Mucosa of stomach (tissue), 1 donor: ENCODE results near the gene THOC6.

Experiments used
- H3K27me3 ChIP-seq: one replicate; pipeline ENCODE4 v1.7.0; 2013; ENCODE audit warnings: mild to moderate bottlenecking, low read length; ENCODE audit not compliant: control insufficient read depth, insufficient read depth
- H3K36me3 ChIP-seq: one replicate; pipeline ENCODE4 v1.7.0; 2013; ENCODE audit warnings: low read length; ENCODE audit not compliant: control insufficient read depth, insufficient read depth
- H3K4me1 ChIP-seq: one replicate; pipeline ENCODE4 v1.7.0; 2013; ENCODE audit warnings: mild to moderate bottlenecking, low read length; ENCODE audit not compliant: control insufficient read depth, insufficient read depth
- H3K4me3 ChIP-seq: one replicate; pipeline ENCODE4 v1.7.0; 2013; ENCODE audit warnings: low read length
- H3K9ac ChIP-seq: one replicate; pipeline ENCODE4 v1.7.0; 2013; ENCODE audit warnings: mild to moderate bottlenecking, low read length, moderate library complexity
- H3K9me3 ChIP-seq: one replicate; pipeline ENCODE4 v1.7.0; 2013; ENCODE audit warnings: mild to moderate bottlenecking, low read length, moderate library complexity; ENCODE audit not compliant: control insufficient read depth
- donor health status: Pancreatic carcinoma.

The THOC6 gene

GRCh38 chr16:2982402-2982801 lies 41.4 kb upstream of the THOC6 start:
- no peak overlapping the region for H3K4me3 ChIP-seq
- H3K9ac ChIP-seq: no peak overlapping the region
- peaks cover 12% of the 10 kb centered on the region for H3K27me3 ChIP-seq
- H3K4me1 ChIP-seq: peaks cover 32% of the 10 kb centered on the region
- H3K9me3 ChIP-seq: no peaks in the 10 kb centered on the region
- no peaks in the 10 kb centered on the region for H3K36me3 ChIP-seq

- Histone ChIP-seq H3K4me3 (no peak overlapping the region), H3K36me3 (no peaks in the 10 kb centered on the region), H3K4me1 (peaks cover 23% of the 10 kb centered on the region), H3K27me3 (peaks cover 22% of the 10 kb centered on the region), H3K9ac (no peak overlapping the region), H3K9me3 (no peaks in the 10 kb centered on the region)
Measured at GRCh38 chr16:2983706-2984136, 40.1 kb upstream of the THOC6 start.

DNA sequence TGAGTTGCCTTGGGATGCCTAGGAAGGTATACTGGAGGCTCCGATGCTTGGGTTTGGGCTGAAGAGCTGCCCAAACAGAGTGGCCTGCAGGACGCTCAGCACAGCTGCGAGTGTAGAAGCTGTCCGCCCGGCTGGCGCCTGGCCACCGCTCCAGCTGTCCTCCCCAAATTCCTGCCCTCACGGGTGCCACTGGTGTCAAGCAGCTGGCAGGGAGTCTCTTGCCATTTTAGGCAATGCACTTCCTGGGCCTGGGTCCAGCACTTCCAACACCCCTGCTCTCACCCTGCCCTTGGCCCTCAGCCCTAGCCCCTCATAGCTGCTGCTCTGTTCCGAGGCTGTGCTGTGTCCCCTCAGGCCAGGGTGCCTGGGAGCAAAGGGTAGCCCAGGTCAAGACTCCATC lies 38.4 kb upstream of the THOC6 start:
- H3K4me3 ChIP-seq: no peak overlapping the region
- no peak overlapping the region for H3K9ac ChIP-seq
- H3K36me3 ChIP-seq: no peaks in the 10 kb centered on the region
- H3K9me3 ChIP-seq: no peaks in the 10 kb centered on the region
- peaks cover 22% of the 10 kb centered on the region for H3K27me3 ChIP-seq
- peaks cover 19% of the 10 kb centered on the region for H3K4me1 ChIP-seq

DNA sequence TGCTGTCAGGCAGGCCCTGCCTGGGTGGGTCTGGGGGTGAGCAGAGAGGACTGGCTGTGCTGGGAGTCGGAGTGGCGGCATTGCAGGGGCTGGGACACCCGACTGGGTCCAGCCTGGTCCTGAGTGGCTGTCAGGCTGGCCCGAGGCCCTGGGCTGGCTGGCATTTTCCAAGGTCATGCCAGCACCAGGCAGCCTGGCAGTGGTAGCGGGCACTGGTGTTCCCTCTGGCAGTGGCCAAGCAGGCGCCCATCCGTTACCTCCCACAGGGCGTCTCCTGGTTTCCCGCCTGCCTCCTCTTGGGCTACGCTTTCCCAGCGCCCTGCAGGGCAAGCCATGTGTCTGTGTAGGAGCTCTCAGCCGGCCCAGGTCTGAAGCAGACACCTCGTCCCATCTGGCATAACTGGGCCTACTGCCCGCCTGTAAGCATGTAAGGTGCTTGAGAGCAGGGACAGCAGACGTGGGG lies 37.9 kb upstream of the THOC6 start:
- Histone ChIP-seq H3K4me3 (no peak overlapping the region), H3K9ac (no peak overlapping the region), H3K9me3 (no peaks in the 10 kb centered on the region), H3K4me1 (peaks cover 21% of the 10 kb centered on the region), H3K36me3 (no peaks in the 10 kb centered on the region), H3K27me3 (peaks cover 22% of the 10 kb centered on the region)

GRCh38 chr16:2986623-2987188 lies 37.1 kb upstream of the THOC6 start:
- Histone ChIP-seq H3K9me3 (no peaks in the 10 kb centered on the region), H3K27me3 (peaks cover 22% of the 10 kb centered on the region), H3K4me3 (no peak overlapping the region), H3K4me1 (peaks cover 21% of the 10 kb centered on the region), H3K36me3 (no peaks in the 10 kb centered on the region), H3K9ac (no peak overlapping the region)

DNA sequence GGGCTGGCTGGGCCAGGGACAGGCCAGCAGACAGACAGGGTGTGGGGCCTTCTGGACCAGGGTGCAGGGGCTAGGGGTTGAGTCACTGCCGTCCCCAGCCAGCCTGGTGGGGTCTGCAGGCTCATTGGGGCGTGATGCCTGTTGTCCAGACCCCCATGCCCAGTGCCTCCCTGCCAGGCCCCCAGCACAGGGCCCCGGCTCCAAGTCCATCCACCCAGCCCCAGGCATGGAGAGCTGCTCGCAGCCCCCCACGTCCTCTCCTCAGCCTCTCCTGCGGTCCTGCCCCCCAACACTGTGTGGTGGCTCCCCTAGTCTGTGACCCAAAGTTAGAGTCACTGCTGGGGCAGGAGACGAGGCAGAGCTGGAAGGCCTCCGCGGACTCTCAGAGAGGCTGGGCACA lies 36.5 kb upstream of the THOC6 start:
- Histone ChIP-seq H3K9me3 (no peaks in the 10 kb centered on the region), H3K4me3 (no peak overlapping the region), H3K9ac (no peak overlapping the region), H3K4me1 (peaks cover 24% of the 10 kb centered on the region), H3K27me3 (peaks cover 22% of the 10 kb centered on the region), H3K36me3 (no peaks in the 10 kb centered on the region)

GRCh38 chr16:2987833-2988232 lies 36.0 kb upstream of the THOC6 start:
- no peaks in the 10 kb centered on the region for H3K9me3 ChIP-seq
- no peak overlapping the region for H3K9ac ChIP-seq
- no peak overlapping the region for H3K4me3 ChIP-seq
- H3K36me3 ChIP-seq: no peaks in the 10 kb centered on the region
- peaks cover 26% of the 10 kb centered on the region for H3K4me1 ChIP-seq
- H3K27me3 ChIP-seq: peaks cover 22% of the 10 kb centered on the region

GRCh38 chr16:2988590-2989099 lies 35.2 kb upstream of the THOC6 start:
- no peaks in the 10 kb centered on the region for H3K9me3 ChIP-seq
- no peak overlapping the region for H3K4me3 ChIP-seq
- no peaks in the 10 kb centered on the region for H3K36me3 ChIP-seq
- peaks cover 26% of the 10 kb centered on the region for H3K4me1 ChIP-seq
- peaks cover 22% of the 10 kb centered on the region for H3K27me3 ChIP-seq
- no peak overlapping the region for H3K9ac ChIP-seq

GRCh38 chr16:2990891-2991290 lies 32.9 kb upstream of the THOC6 start:
- no peak overlapping the region for H3K9ac ChIP-seq
- H3K4me3 ChIP-seq: no peak overlapping the region
- H3K4me1 ChIP-seq: peaks cover 21% of the 10 kb centered on the region
- no peaks in the 10 kb centered on the region for H3K9me3 ChIP-seq
- H3K36me3 ChIP-seq: no peaks in the 10 kb centered on the region
- peaks cover 19% of the 10 kb centered on the region for H3K27me3 ChIP-seq

DNA sequence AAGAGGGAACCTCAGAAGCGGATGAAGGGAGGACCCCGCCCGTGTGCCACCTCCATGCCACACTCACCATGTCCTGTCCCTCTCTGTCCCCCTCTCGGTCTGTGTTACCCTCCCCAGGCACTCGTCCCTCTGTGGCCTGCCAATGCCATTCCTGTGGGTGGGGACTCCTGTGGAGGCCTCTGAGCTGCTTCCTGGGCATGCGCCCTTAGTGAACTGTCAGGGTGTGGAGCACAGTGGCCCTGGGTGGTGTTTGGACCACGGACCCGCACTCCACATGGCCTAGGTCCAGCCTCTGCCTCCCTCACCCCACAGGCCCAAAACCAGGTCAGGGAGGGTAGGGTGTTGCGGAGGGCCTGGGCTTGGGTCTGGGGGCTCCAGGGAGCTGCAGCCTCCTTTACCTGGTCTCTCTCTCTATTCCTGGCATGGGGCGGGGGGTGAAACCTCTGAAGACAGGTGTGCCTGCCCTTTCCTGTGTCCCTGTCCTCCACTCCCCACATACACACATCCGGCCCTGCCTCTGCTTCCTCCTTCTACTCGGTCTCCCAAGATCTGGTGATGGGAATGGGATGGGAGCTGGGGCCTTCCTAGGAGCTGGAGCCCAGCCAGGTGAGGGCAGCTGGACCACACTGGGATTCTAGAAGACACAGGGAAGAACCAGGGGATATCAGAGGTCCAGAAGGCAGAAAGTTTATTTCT lies 32.1 kb upstream of the THOC6 start:
- Histone ChIP-seq H3K36me3 (no peaks in the 10 kb centered on the region), H3K4me3 (no peak overlapping the region), H3K4me1 (peaks cover 21% of the 10 kb centered on the region), H3K9ac (no peak overlapping the region), H3K27me3 (peaks cover 13% of the 10 kb centered on the region), H3K9me3 (no peaks in the 10 kb centered on the region)

DNA sequence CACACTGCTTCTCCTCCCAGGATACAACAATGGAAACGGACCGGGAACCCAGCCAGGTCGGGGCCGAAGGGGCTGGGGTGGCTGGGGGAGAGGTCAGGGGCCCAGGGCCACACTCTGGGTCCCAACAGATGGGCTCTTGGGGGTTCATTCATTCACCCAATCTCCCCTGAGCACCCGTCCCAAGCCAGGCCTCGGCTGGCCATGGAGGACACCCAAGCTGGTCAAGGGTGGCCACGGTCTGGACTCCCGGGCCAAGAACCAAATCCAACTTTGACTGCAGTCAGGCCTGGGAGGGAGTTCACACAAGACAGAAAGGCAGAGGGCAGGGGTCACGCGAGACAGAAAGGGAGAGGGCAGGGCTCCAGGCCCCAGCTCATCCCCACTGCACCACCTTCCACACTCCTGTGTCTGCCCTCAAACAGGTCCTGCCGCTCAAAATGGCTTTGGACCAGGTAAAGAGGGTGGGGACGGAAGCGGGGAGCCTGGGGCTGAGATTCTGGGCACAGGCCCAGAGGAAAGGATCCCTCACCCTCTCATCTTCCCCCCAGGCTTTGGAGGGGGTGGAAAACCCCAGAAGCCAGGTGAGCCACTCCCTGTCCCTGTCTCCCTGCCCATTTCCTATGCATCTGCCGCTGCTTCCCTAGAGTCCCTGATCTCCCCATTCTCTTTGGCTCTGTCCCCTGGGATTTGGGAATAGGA lies 31.3 kb upstream of the THOC6 start:
- H3K9me3 ChIP-seq: no peaks in the 10 kb centered on the region
- H3K4me1 ChIP-seq: peaks cover 21% of the 10 kb centered on the region
- H3K27me3 ChIP-seq: peaks cover 13% of the 10 kb centered on the region
- H3K9ac ChIP-seq: no peak overlapping the region
- no peak overlapping the region for H3K4me3 ChIP-seq
- H3K36me3 ChIP-seq: no peaks in the 10 kb centered on the region

- Histone ChIP-seq H3K4me3 (no peak overlapping the region), H3K27me3 (no peaks in the 10 kb centered on the region), H3K9me3 (no peaks in the 10 kb centered on the region), H3K36me3 (no peaks in the 10 kb centered on the region), H3K9ac (no peak overlapping the region), H3K4me1 (peaks cover 10% of the 10 kb centered on the region)
Measured at GRCh38 chr16:2996298-2996697, 27.5 kb upstream of the THOC6 start.
